OCI-LY1 (cell line): ENCODE measurements around the gene CNTN1.

Experiments
- H2AFZ ChIP-seq: fragments of 200-600 bp; sonication (generic), shearing (Covaris generic); 2 replicates; pipeline ENCODE4 v1.6.0; 2014; ENCODE audit warnings: antibody characterized with exemption, mild to moderate bottlenecking, low read length
- H3F3A ChIP-seq: fragments of 200-600 bp; sonication (generic), shearing (Covaris generic); 2 replicates; pipeline ENCODE4 v1.6.0; 2014; ENCODE audit warnings: mild to moderate bottlenecking, antibody characterized with exemption, low read length, moderate library complexity; ENCODE audit not compliant: insufficient read depth
- H3K27ac ChIP-seq: fragments of 200-600 bp; sonication (generic); 2 replicates; pipeline ENCODE4 v1.5.1; 2014; ENCODE audit warnings: low read length, mixed run types, mild to moderate bottlenecking, low read depth; ENCODE audit not compliant: poor library complexity, severe bottlenecking
- H3K27me3 ChIP-seq: fragments of 200-600 bp; sonication (generic); 2 replicates; pipeline ENCODE4 v1.6.0; 2014; ENCODE audit warnings: antibody characterized with exemption, mild to moderate bottlenecking, low read length, moderate library complexity; ENCODE audit not compliant: insufficient read depth
- H3K36me3 ChIP-seq: fragments of 200-600 bp; sonication (generic); 2 replicates; pipeline ENCODE4 v1.6.1; 2014; ENCODE audit warnings: mild to moderate bottlenecking, antibody characterized with exemption, low read length, moderate library complexity, mixed read lengths; ENCODE audit not compliant: insufficient read depth
- H3K4me1 ChIP-seq: fragments of 200-600 bp; sonication (generic); 2 replicates; pipeline ENCODE4 v1.5.1; 2014; ENCODE audit warnings: mild to moderate bottlenecking, low read length, moderate library complexity; ENCODE audit not compliant: insufficient read depth, severe bottlenecking
- H3K4me2 ChIP-seq: fragments of 200-600 bp; sonication (generic), shearing (Covaris generic); 2 replicates; pipeline ENCODE4 v1.6.1; 2014; ENCODE audit warnings: low read length
- H3K4me3 ChIP-seq: fragments of 200-600 bp; sonication (generic); 2 replicates; pipeline ENCODE4 v1.5.1; 2014; ENCODE audit warnings: low read length, low read depth, mild to moderate bottlenecking, mixed read lengths; ENCODE audit not compliant: poor library complexity, severe bottlenecking
- H3K79me2 ChIP-seq: fragments of 200-600 bp; shearing (Covaris generic); 2 replicates; pipeline ENCODE4 v1.6.1; 2016; ENCODE audit warnings: mixed run types, low read length, mixed read lengths; ENCODE audit not compliant: insufficient read depth
- H3K9ac ChIP-seq: fragments of 200-600 bp; sonication (generic), shearing (Covaris generic); 2 replicates; pipeline ENCODE4 v1.6.1; 2014; ENCODE audit warnings: mild to moderate bottlenecking, low read length, mixed read lengths
- H3K9me2 ChIP-seq: fragments of 200-600 bp; sonication (generic), shearing (Covaris generic); 2 replicates; pipeline ENCODE4 v1.6.1; 2014; ENCODE audit warnings: low read depth, mild to moderate bottlenecking, low read length, mixed read lengths
- H3K9me3 ChIP-seq: fragments of 200-600 bp; shearing (Covaris generic); 2 replicates; pipeline ENCODE4 v1.6.1; 2014; ENCODE audit warnings: low read length, mixed read lengths
- H4K20me1 ChIP-seq: fragments of 200-600 bp; sonication (generic), shearing (Covaris generic); 2 replicates; pipeline ENCODE4 v1.6.0; 2016; ENCODE audit warnings: mild to moderate bottlenecking, low read length; ENCODE audit not compliant: insufficient read depth
- CTCF ChIP-seq: fragments of 200-600 bp; sonication (generic), shearing (Covaris generic); IDR thresholded peaks from 2 replicates; pipeline ENCODE4 v1.5.1; 2017; ENCODE audit warnings: mild to moderate bottlenecking, antibody characterized with exemption, low read length, moderate library complexity, mixed read lengths
- EZH2 ChIP-seq: fragments of 200-600 bp; sonication (generic), shearing (Covaris generic); IDR thresholded peaks from 2 replicates; pipeline ENCODE4 v1.8.0; 2017; ENCODE audit warnings: borderline replicate concordance, mixed run types, mild to moderate bottlenecking, antibody characterized with exemption, low read length, moderate library complexity, mixed read lengths

The CNTN1 gene

GRCh38 chr12:40768125-40768864 is 76.1 kb downstream of the CNTN1 start:
- no peak overlapping the region for H3K4me3 ChIP-seq
- H3K9ac ChIP-seq, result no peak overlapping the region
- no peaks in the 10 kb centered on the region for H3K9me2 ChIP-seq
- no peaks in the 10 kb centered on the region for H3K9me3 ChIP-seq
- no peak overlapping the region for H2AFZ ChIP-seq
- no peaks in the 10 kb centered on the region for H3K4me1 ChIP-seq
- H3K4me2 ChIP-seq, result no peak overlapping the region
- no peaks in the 10 kb centered on the region for H4K20me1 ChIP-seq
- TF ChIP-seq CTCF (no peak), EZH2 (no peak)
- no peaks in the 10 kb centered on the region for H3K36me3 ChIP-seq
- H3F3A ChIP-seq, result no peaks in the 10 kb centered on the region
- no peaks in the 10 kb centered on the region for H3K27me3 ChIP-seq
- no peaks in the 10 kb centered on the region for H3K79me2 ChIP-seq
- no peak overlapping the region for H3K27ac ChIP-seq

- no peaks in the 10 kb centered on the region for H3K79me2 ChIP-seq
- no peaks in the 10 kb centered on the region for H4K20me1 ChIP-seq
- no peak overlapping the region for H3K4me2 ChIP-seq
- no peak overlapping the region for H3K4me3 ChIP-seq
- H3K4me1 ChIP-seq, result no peaks in the 10 kb centered on the region
- TF ChIP-seq EZH2, result no peak
- no peak overlapping the region for H3K9ac ChIP-seq
- no peak overlapping the region for H3K27ac ChIP-seq
- no peak overlapping the region for H2AFZ ChIP-seq
- H3K9me3 ChIP-seq, result no peaks in the 10 kb centered on the region
- H3K9me2 ChIP-seq, result no peaks in the 10 kb centered on the region
- no peaks in the 10 kb centered on the region for H3K27me3 ChIP-seq
- no peaks in the 10 kb centered on the region for H3F3A ChIP-seq
- H3K36me3 ChIP-seq, result no peaks in the 10 kb centered on the region
These were observed 77.6 kb downstream of the CNTN1 start for GRCh38 chr12:40769846-40770245.

- no peak overlapping the region for H3K4me3 ChIP-seq
- H2AFZ ChIP-seq, result no peak overlapping the region
- no peaks in the 10 kb centered on the region for H3K9me2 ChIP-seq
- TF ChIP-seq EZH2 (no peak), CTCF (no peak)
- no peak overlapping the region for H3K4me2 ChIP-seq
- no peaks in the 10 kb centered on the region for H3K36me3 ChIP-seq
- H3K27ac ChIP-seq, result no peak overlapping the region
- H3K9me3 ChIP-seq, result no peaks in the 10 kb centered on the region
- H3K9ac ChIP-seq, result no peak overlapping the region
- H3K79me2 ChIP-seq, result no peaks in the 10 kb centered on the region
- H3F3A ChIP-seq, result no peaks in the 10 kb centered on the region
- H3K4me1 ChIP-seq, result no peaks in the 10 kb centered on the region
- no peaks in the 10 kb centered on the region for H4K20me1 ChIP-seq
- no peaks in the 10 kb centered on the region for H3K27me3 ChIP-seq
These were observed 78.5 kb downstream of the CNTN1 start for GRCh38 chr12:40770781-40771180.

GRCh38 chr12:40775661-40776060 is 83.4 kb downstream of the CNTN1 start:
- Histone ChIP-seq H3K4me2 (no peak overlapping the region), H3K27me3 (no peaks in the 10 kb centered on the region), H3K9me2 (no peaks in the 10 kb centered on the region), H2AFZ (no peak overlapping the region), H3K36me3 (no peaks in the 10 kb centered on the region), H3K27ac (no peak overlapping the region), H3K9me3 (no peaks in the 10 kb centered on the region), H3K9ac (no peak overlapping the region), H3K79me2 (no peaks in the 10 kb centered on the region), H3F3A (no peaks in the 10 kb centered on the region), H3K4me3 (no peak overlapping the region), H3K4me1 (no peaks in the 10 kb centered on the region), H4K20me1 (no peaks in the 10 kb centered on the region)
- TF ChIP-seq EZH2, result no peak
- TF ChIP-seq CTCF, result no peak
